Tibial nerve (tissue), 4 donors: Measurements from ENCODE around the gene IER2. TPM values are rescaled to one million over a fixed set of nuclear protein-coding genes. Genes with fewer than 3 reads are reported as not detected.
"Not testable (repeated sequence)": the region's sequence is repeated elsewhere in the genome, so short reads cannot be mapped to it uniquely, and the experiment has no call there.

Source experiments
- DNase-seq, 2 donors: peaks; one replicate each; pipeline ENCODE4 v3.0.0-alpha.2; 2019; ENCODE audit warnings: low spot score in 2 of 2
- H3K27ac ChIP-seq, 4 donors: fragments of 200-600 bp; sonication (generic) in 3 of 4; one replicate each; pipeline ENCODE4 v1.5.1; 2017 to 2019; ENCODE audit warnings: mild to moderate bottlenecking in 1 of 4
- H3K27me3 ChIP-seq, 2 donors: fragments of 200-600 bp; sonication (generic) in 1 of 2; one replicate each; pipeline versions ENCODE4 v1.5.1 to v1.6.0; 2017 to 2019
- H3K36me3 ChIP-seq, 3 donors: fragments of 200-600 bp; sonication (generic); one replicate each; pipeline ENCODE4 v1.5.1; 2018 to 2019
- H3K4me1 ChIP-seq, 4 donors: fragments of 200-600 bp; sonication (generic) in 3 of 4; one replicate each; pipeline ENCODE4 v1.5.1; 2017 to 2019
- H3K4me3 ChIP-seq, 4 donors: fragments of 200-600 bp; sonication (generic) in 3 of 4; one replicate each; pipeline ENCODE4 v1.5.1; 2017 to 2019; ENCODE audit warnings: mild to moderate bottlenecking in 1 of 4, moderate library complexity in 1 of 4
- H3K9me3 ChIP-seq, 4 donors: fragments of 200-600 bp; sonication (generic) in 3 of 4; one replicate each; pipeline ENCODE4 v1.5.1; 2017 to 2019
- EP300 ChIP-seq, 2 donors: sonication (generic); formaldehyde crosslinking; IDR thresholded peaks; one replicate each; pipeline ENCODE4 v1.6.1; 2017; ENCODE audit warnings: antibody characterized with exemption in 2 of 2, mild to moderate bottlenecking in 1 of 2
- POLR2A ChIP-seq, 2 donors: fragments of 450-650 bp; IDR thresholded peaks; one replicate each; pipeline ENCODE4 v1.6.1; 2017; ENCODE audit warnings: antibody characterized with exemption in 2 of 2, mild to moderate bottlenecking in 2 of 2, moderate library complexity in 2 of 2
- WGBS, 2 donors: methylation state at CpG; one replicate each; pipeline ENCODE4 v1.1.5; 2018; 5-methylcytosine and 5-hydroxymethylcytosine counted together
- total RNA-seq, 4 donors: library from RNA; depleted of rRNA; stranded (reverse); fragments of >200 nt; gene quantifications; one replicate each; pipeline ENCODE4 v1.1.0, GENCODE V29; 2016
- TF ChIP-seq, protein P1 (sequence below), 5 experiments: fragments of 200-600 bp in 3 of 5; fragments of 450-650 bp in 2 of 5; sonication (generic) in 3 of 5; IDR thresholded peaks; one replicate each; pipeline ENCODE4 v1.5.1; 2016 to 2019; ENCODE audit warnings: antibody characterized with exemption in 5 of 5, mild to moderate bottlenecking in 3 of 5, moderate library complexity in 2 of 5

IER2 gene
- total RNA-seq, 4 donors from 2014 or later, result 37.3 to 77.4 (median 58.3) TPM

DNA sequence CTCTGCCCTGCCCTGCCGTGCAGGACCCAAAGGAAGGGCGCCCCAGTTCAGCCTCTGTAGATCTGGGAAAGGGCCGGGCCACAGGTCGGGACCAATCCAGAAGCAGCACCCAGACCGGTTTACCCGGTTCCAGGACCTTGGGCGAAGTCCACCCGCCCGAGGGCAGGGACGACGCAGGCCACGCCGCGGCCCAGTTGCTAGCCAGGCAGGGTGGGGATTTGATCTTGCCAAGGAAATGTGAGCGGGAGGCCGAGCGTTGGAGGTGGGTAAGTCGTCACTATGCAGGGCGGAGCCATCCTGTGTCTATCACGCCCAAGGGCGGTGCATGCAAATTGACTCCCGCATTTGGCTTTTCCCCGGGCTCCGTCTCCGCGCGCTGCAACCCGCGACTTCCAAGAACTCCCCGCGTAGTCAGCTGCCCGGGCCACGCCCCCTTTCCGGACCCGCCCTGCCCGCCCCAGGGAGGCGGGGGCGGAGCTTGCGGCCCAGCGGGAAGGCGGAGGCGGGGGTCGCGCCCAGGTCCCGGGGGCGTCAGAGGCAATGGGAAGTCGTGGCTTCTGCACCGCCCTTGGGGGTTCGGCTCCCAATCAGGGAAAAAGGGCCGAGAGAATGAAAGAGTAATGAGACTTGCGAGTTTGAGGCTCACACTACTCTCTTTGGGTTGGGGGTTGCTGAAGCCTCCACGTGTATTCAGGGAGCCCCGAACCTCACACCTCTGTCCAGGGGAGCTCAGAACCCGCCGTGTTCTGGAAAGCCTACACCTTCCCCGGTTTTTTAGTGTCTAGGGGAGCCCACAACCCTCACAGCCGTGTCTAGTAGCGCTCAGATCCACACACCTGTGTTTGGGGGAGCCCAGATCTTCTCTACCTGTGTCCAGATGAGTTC lies 12.8 kb downstream of the IER2 start:
- TF ChIP-seq, protein P1, sequence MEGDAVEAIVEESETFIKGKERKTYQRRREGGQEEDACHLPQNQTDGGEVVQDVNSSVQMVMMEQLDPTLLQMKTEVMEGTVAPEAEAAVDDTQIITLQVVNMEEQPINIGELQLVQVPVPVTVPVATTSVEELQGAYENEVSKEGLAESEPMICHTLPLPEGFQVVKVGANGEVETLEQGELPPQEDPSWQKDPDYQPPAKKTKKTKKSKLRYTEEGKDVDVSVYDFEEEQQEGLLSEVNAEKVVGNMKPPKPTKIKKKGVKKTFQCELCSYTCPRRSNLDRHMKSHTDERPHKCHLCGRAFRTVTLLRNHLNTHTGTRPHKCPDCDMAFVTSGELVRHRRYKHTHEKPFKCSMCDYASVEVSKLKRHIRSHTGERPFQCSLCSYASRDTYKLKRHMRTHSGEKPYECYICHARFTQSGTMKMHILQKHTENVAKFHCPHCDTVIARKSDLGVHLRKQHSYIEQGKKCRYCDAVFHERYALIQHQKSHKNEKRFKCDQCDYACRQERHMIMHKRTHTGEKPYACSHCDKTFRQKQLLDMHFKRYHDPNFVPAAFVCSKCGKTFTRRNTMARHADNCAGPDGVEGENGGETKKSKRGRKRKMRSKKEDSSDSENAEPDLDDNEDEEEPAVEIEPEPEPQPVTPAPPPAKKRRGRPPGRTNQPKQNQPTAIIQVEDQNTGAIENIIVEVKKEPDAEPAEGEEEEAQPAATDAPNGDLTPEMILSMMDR (IDR thresholded peaks at IDR 0.05), result no peak
- TF ChIP-seq POLR2A (IDR thresholded peaks at IDR 0.05) (peak; percentile 58 to 64), EP300 (IDR thresholded peaks at IDR 0.05) (peak; percentile 86 to 87)
- Histone ChIP-seq H3K27ac (peak overlapping the region; percentile 82 to 99 (median 91)), H3K9me3 (no peaks in the 10 kb centered on the region), H3K27me3 (no peaks in the 10 kb centered on the region), H3K4me3 (peak overlapping the region; percentile 14 to 51 (median 36)), H3K36me3 (no peaks in the 10 kb centered on the region), H3K4me1 (peaks cover 0 to 50% (median 32%) of the 10 kb centered on the region in 4 donors)
- 2 to 4% methylated on average over 36 to 52 of the region's 58 CpGs for WGBS, 2 donors
- peak; percentile 91 for DNase-seq

DNA sequence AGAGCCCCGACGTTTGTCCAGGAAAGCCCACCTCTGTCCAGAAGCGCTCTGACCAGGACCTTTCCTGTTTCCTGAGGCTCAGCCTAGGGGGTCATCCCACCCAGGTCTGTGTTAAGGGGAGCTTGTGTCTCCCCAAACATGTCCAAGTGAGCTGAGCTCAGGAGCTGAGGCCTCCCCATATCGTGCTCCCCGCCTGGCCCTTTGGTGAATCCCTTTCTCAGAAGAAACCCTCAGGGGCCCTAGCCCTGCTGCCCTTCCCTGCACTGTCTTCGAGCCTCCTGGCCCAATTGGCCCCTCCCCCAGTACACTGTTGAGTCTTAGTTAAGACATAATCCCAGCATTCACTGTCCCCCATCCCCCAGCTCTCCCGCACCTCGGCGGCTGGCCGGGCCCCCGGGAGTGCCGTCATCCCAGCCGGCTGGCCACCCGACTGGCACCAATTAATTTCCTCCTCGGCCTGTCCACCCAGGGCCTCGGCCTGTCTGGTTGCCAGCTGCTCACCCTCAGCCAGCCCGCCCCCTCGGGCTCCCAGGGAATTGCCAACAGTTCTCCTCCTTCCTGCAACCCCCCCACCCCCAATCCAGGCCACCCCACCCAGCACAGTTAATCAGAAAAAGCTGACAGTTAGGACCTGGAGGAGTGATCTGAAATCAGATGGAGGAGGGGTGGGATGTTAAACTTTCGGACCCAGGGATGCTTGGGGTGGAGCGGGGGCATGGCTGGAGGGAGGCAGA lies 13.6 kb downstream of the IER2 start:
- peak overlapping the region; percentile 14 to 51 (median 36) for H3K4me3 ChIP-seq
- H3K9me3 ChIP-seq, result no peaks in the 10 kb centered on the region
- peak overlapping the region; percentile 82 to 99 (median 91) for H3K27ac ChIP-seq
- peaks cover 0 to 55% (median 34%) of the 10 kb centered on the region in 4 donors for H3K4me1 ChIP-seq
- 5 to 7% methylated on average over 19 of the region's 20 CpGs for WGBS, 2 donors
- H3K36me3 ChIP-seq, result no peaks in the 10 kb centered on the region
- peak; percentile 47 to 62 for DNase-seq
- no peak for TF ChIP-seq POLR2A (IDR thresholded peaks at IDR 0.05)
- TF ChIP-seq EP300 (IDR thresholded peaks at IDR 0.05), result peak in 1 of 2 donors; percentile 21
- H3K27me3 ChIP-seq, result no peaks in the 10 kb centered on the region

- peak overlapping the region; percentile 82 to 99 (median 91) for H3K27ac ChIP-seq
- no peak for DNase-seq
- no peaks in the 10 kb centered on the region for H3K36me3 ChIP-seq
- 8 to 16% methylated on average over 17 to 19 of the region's 19 CpGs for WGBS, 2 donors
- peak overlapping the region; percentile 14 to 51 (median 24) for H3K4me3 ChIP-seq
- no peaks in the 10 kb centered on the region for H3K9me3 ChIP-seq
- H3K27me3 ChIP-seq, result no peaks in the 10 kb centered on the region
- H3K4me1 ChIP-seq, result peaks cover 0 to 55% (median 34%) of the 10 kb centered on the region in 4 donors
- TF ChIP-seq, protein P1 (IDR thresholded peaks at IDR 0.05), result no peak
- TF ChIP-seq EP300 (IDR thresholded peaks at IDR 0.05), result peak in 1 of 2 donors; percentile 41
- TF ChIP-seq POLR2A (IDR thresholded peaks at IDR 0.05), result no peak
Measured at GRCh38 chr19:13164343-13165161, 14.3 kb downstream of the IER2 start.

- Histone ChIP-seq H3K4me1 (peaks cover 0 to 55% (median 34%) of the 10 kb centered on the region in 4 donors), H3K4me3 (no peak overlapping the region), H3K27me3 (no peaks in the 10 kb centered on the region), H3K36me3 (no peaks in the 10 kb centered on the region), H3K27ac (peak overlapping the region; percentile 82 to 99 (median 91)), H3K9me3 (no peaks in the 10 kb centered on the region)
- WGBS, 2 donors, result 72% methylated on average over 19 of the region's 19 CpGs
- no peak for DNase-seq
- TF ChIP-seq EP300 (IDR thresholded peaks at IDR 0.05), result no peak
- TF ChIP-seq POLR2A (IDR thresholded peaks at IDR 0.05), result no peak
- TF ChIP-seq, protein P1 (IDR thresholded peaks at IDR 0.05), result no peak
Measured at GRCh38 chr19:13165162-13165997, 15.2 kb downstream of the IER2 start.

GRCh38 chr19:13166151-13166550 lies 15.9 kb downstream of the IER2 start:
- not testable (repeated sequence) for H3K36me3 ChIP-seq, H3K4me3 ChIP-seq, H3K9me3 ChIP-seq, DNase-seq, H3K27me3 ChIP-seq
- Histone ChIP-seq H3K27ac (peak overlapping the region in 2 of 4 donors; percentile 20 to 90), H3K4me1 (peaks cover 0 to 55% (median 34%) of the 10 kb centered on the region in 4 donors)
- WGBS, 2 donors, result 92 to 99% methylated on average over 3 of the region's 3 CpGs
